HepG2 (cell line): ENCODE results near the gene ZCCHC24. TPM values are rescaled to one million over a fixed set of nuclear protein-coding genes. Genes with fewer than 3 reads are reported as not detected.

Experiments used
- ATAC-seq: fragments of 200-7000 bp; cut with Tn5 transposase; 3 replicates; pipeline ENCODE4 v1.9.1; 2020; ENCODE audit warnings: mild to moderate bottlenecking, moderate library complexity
- BruUV-seq: library from RNA; stranded (reverse); fragments of 400-500 nt; replicated peaks from 2 replicates; lab custom pipeline; 2021; lab: Mats Ljungman, UMichigan
- CTCF ChIA-PET: fragments of 300-600 bp; formaldehyde crosslinking; extraction: SDS; loops from one replicate; lab custom pipeline; 2021; ENCODE audit warnings: low total read pairs, inconsistent platforms, low intra/inter-chr PET ratio; lab: Yijun Ruan, JAX
- POLR2A ChIA-PET: fragments of 350-600 bp; sonication (Branson Sonifier 250); formaldehyde crosslinking; loops from one replicate; lab custom pipeline; 2020; ENCODE audit warnings: antibody characterized with exemption, inconsistent platforms; lab: Yijun Ruan, JAX
- DNase-seq: peaks from one replicate; pipeline ENCODE4 v3.0.0-alpha.2; 2015; ENCODE audit warnings: low spot score
- FAIRE-seq: peaks from 3 replicates; lab custom pipeline; 2011; peaks lifted over from hg19 to GRCh38; lab: Jason Lieb, UNC
- H2AFZ ChIP-seq: one replicate; pipeline ENCODE4 v1.6.1; 2011; ENCODE audit warnings: low read length, inconsistent platforms
- H3K27ac ChIP-seq: fragments of 300-600 bp; 3 replicates; pipeline ENCODE4 v1.8.0; 2011; ENCODE audit warnings: mixed run types, mild to moderate bottlenecking, mixed read lengths, low read length, inconsistent platforms; ENCODE audit not compliant: insufficient read depth; ENCODE audit errors: extremely low read length
- H3K27me3 ChIP-seq, 2 experiments: fragments of 200-600 bp in 1 of 2; 2 replicates in 1 of 2; 3 replicates in 1 of 2; pipeline versions ENCODE4 v1.6.0 to v1.8.0; 2011; ENCODE audit warnings: low read length in 2 of 2, mild to moderate bottlenecking in 2 of 2, moderate library complexity in 2 of 2, inconsistent platforms in 1 of 2; ENCODE audit not compliant: insufficient read depth in 2 of 2, control insufficient read depth in 1 of 2
- H3K36me3 ChIP-seq, 2 experiments: fragments of 200-600 bp in 1 of 2; replicated peaks in 1 of 2; 2 replicates in 1 of 2; 3 replicates in 1 of 2; pipeline versions ENCODE4 v1.5.1 to v1.8.0; 2011; ENCODE audit warnings: low read length in 2 of 2, inconsistent platforms in 1 of 2; ENCODE audit not compliant: insufficient read depth in 2 of 2, control insufficient read depth in 1 of 2
- H3K4me1 ChIP-seq: 2 replicates; pipeline ENCODE4 v1.5.1; 2012; ENCODE audit warnings: low read length, inconsistent platforms; ENCODE audit not compliant: insufficient read depth
- H3K4me2 ChIP-seq: 2 replicates; pipeline ENCODE4 v1.6.0; 2011; ENCODE audit warnings: low read depth, low read length, inconsistent platforms
- H3K4me3 ChIP-seq, 3 experiments: fragments of 200-600 bp in 1 of 3; sonication (generic), shearing (Covaris generic) in 1 of 3; replicated peaks in 1 of 3; 2 replicates each; pipeline ENCODE4 v1.5.1; 2011 to 2016; ENCODE audit warnings: low read length in 3 of 3, inconsistent platforms in 2 of 3, low read depth in 2 of 3, mild to moderate bottlenecking in 2 of 3, control low read depth in 1 of 3, mixed read lengths in 1 of 3; ENCODE audit not compliant: insufficient read depth in 1 of 3
- H3K79me2 ChIP-seq: one replicate; pipeline ENCODE4 v1.6.1; 2011; ENCODE audit warnings: low read length, inconsistent platforms; ENCODE audit not compliant: insufficient read depth
- H3K9ac ChIP-seq: 2 replicates; pipeline ENCODE4 v1.6.0; 2011; ENCODE audit warnings: mild to moderate bottlenecking, low read depth, low read length, inconsistent platforms; ENCODE audit not compliant: insufficient read depth
- H3K9me3 ChIP-seq: 2 replicates; pipeline ENCODE4 v1.5.1; 2012; ENCODE audit warnings: mild to moderate bottlenecking, low read length
- H4K20me1 ChIP-seq: 2 replicates; pipeline ENCODE4 v1.6.0; 2011; ENCODE audit warnings: inconsistent platforms, mild to moderate bottlenecking, low read length, moderate library complexity; ENCODE audit not compliant: insufficient read depth
- AGO2 ChIP-seq: fragments of 200-400 bp; formaldehyde crosslinking; optimal IDR thresholded peaks from 2 replicates; pipeline ENCODE3; 2017; ENCODE audit warnings: mild to moderate bottlenecking, low read depth, low read length, moderate library complexity
- FOXA1 ChIP-seq, 2 experiments: fragments of 450-650 bp in 1 of 2; sonication (generic) in 1 of 2; formaldehyde crosslinking in 1 of 2; IDR thresholded peaks; 2 replicates each; pipeline versions ENCODE4 v1.4.0 to v1.6.1; 2016 to 2020; ENCODE audit warnings: missing genetic modification reagents in 1 of 2
- FOXA3 ChIP-seq: IDR thresholded peaks from 2 replicates; pipeline ENCODE4 v1.6.1; 2016; ENCODE audit warnings: missing genetic modification reagents, missing compliant biosample characterization
- GTF3A ChIP-seq: sonication (generic); formaldehyde crosslinking; conservative IDR thresholded peaks from 2 replicates; pipeline ENCODE4 v1.4.0; 2020; ENCODE audit warnings: mild to moderate bottlenecking, missing genetic modification reagents
- ZNF747 ChIP-seq: sonication (generic); formaldehyde crosslinking; IDR thresholded peaks from 2 replicates; pipeline ENCODE4 v1.8.1; 2023; ENCODE audit warnings: missing genetic modification reagents, mild to moderate bottlenecking, borderline replicate concordance
- ZNF780A ChIP-seq: sonication (generic); formaldehyde crosslinking; IDR thresholded peaks from 2 replicates; pipeline ENCODE4 v1.8.0; 2022; ENCODE audit warnings: mild to moderate bottlenecking, missing genetic modification reagents, moderate library complexity
- WGBS: methylation state at CpG from one replicate; pipeline ENCODE4 v1.1.6; 2017; ENCODE audit warnings: low lambda C conversion rate; 5-methylcytosine and 5-hydroxymethylcytosine counted together
- in situ Hi-C: cut with HindIII; loops from 2 replicates; pipeline ENCODE4 v1.10.0; 2017; ENCODE audit warnings: low pct_unique_long_range_greater_than_20kb; ENCODE audit not compliant: extremely low pct_ligation_motif_present
- intact Hi-C: fragments of 100-400 bp; cut with micrococcal nuclease; formaldehyde crosslinking; loops from one replicate; pipeline ENCODE4 v1.10.0; 2022; ENCODE audit not compliant: unreplicated experiment
- polyA plus RNA-seq, 8 experiments: library from polyadenylated mRNA; depleted of rRNA in 3 of 8; stranded (reverse) in 7 of 8; unstranded in 1 of 8; fragments of >200 nt; fragmentation: Illumina TruSeq in 4 of 8; extraction: Trizol in 4 of 8; gene quantifications; 2 replicates each; pipeline versions ENCODE4 v1.2.1 to v1.2.3, GENCODE V29; 2011 to 2016; ENCODE audit warnings: low read depth in 4 of 8, missing spikeins in 1 of 8, mixed read lengths in 1 of 8; ENCODE audit not compliant: insufficient read depth in 1 of 8
- total RNA-seq, 5 experiments: library from RNA; depleted of rRNA; stranded (reverse); fragments of >200 nt; fragmentation: Illumina TruSeq; extraction: Trizol; gene quantifications; 2 replicates each; pipeline ENCODE4 v1.2.3, GENCODE V29; 2016; ENCODE audit warnings: low read depth in 1 of 5
- TF ChIP-seq, protein P1 (sequence below): sonication (generic); formaldehyde crosslinking; IDR thresholded peaks from 2 replicates; pipeline ENCODE4 v1.8.0; 2022; ENCODE audit warnings: low read depth, missing genetic modification reagents
- TF ChIP-seq, protein P2 (sequence below): IDR thresholded peaks from 2 replicates; pipeline ENCODE4 v1.6.1; 2016; ENCODE audit warnings: missing biosample characterization, missing genetic modification reagents, low read depth
- TF ChIP-seq, protein P3 (sequence below): sonication (generic); formaldehyde crosslinking; IDR thresholded peaks from 2 replicates; pipeline ENCODE4 v1.4.0; 2020; ENCODE audit warnings: mild to moderate bottlenecking, missing genetic modification reagents
- TF ChIP-seq, protein P4 (sequence below): sonication (generic); formaldehyde crosslinking; IDR thresholded peaks from 2 replicates; pipeline ENCODE4 v1.5.1; 2020; ENCODE audit warnings: mild to moderate bottlenecking, missing genetic modification reagents, moderate library complexity
- TF ChIP-seq, protein P5 (sequence below): IDR thresholded peaks from 2 replicates; pipeline ENCODE4 v1.6.1; 2016; ENCODE audit warnings: control low read depth

Gene ZCCHC24
- total and polyA plus RNA-seq, 2 of the 13 experiments (the other 11 are each of a cell fraction or from before 2014, with no cell fraction given) = 3.1 to 7.9 TPM

DNA sequence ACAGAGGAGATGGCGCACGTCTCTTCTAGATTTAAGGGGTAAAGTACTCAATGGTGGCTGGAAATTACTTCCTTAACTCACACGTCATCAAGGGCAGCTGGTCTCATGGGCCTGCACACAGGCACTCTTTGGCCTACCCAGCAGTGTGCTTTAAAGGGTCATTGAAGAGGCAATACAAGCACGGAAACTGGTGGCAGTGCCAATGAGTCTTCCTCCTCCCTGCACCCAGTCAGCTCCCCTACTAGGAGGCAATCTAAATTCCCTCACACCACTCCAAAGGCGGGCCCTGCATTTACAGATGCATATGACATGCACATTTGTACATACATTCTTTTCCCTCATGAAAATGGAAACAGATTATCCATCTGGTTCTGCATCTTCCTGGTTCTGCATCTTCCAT, 50.8 kb downstream of the ZCCHC24 start:
- Histone ChIP-seq H3K9me3 (no peaks in the 10 kb centered on the region), H3K79me2 (no peaks in the 10 kb centered on the region), H3K27me3 (no peaks in the 10 kb centered on the region), H3K4me1 (peaks cover 29% of the 10 kb centered on the region), H3K36me3 (peaks cover 0 to 1% of the 10 kb centered on the region in 2 experiments; a peak in 2 of 5 replicates), H2AFZ (no peak overlapping the region), H3K4me2 (no peak overlapping the region), H3K27ac (no peak overlapping the region), H3K9ac (no peak overlapping the region), H4K20me1 (no peaks in the 10 kb centered on the region), H3K4me3 (no peak overlapping the region)
- DNase-seq = no peak
- WGBS = 96% methylated on average over 5 of the region's 5 CpGs
- intact Hi-C loops = no loop called here
- no peak for FAIRE-seq
- CTCF ChIA-PET = no interaction called here
- POLR2A ChIA-PET = no interaction called here
- in situ Hi-C loops = no loop called here
- no peak for ATAC-seq
- no TSS peak for BruUV-seq
- TF ChIP-seq, protein P1, sequence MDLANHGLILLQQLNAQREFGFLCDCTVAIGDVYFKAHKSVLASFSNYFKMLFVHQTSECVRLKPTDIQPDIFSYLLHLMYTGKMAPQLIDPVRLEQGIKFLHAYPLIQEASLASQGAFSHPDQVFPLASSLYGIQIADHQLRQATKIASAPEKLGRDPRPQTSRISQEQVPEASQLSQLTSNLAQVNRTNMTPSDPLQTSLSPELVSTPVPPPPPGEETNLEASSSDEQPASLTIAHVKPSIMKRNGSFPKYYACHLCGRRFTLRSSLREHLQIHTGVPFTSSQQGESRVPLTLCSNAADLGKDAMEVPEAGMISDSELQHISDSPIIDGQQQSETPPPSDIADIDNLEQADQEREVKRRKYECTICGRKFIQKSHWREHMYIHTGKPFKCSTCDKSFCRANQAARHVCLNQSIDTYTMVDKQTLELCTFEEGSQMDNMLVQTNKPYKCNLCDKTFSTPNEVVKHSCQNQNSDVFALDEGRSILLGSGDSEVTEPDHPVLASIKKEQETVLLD (CRISPR knock-in tag) = no peak
- no peak for TF ChIP-seq FOXA3 (CRISPR knock-in tag)
- TF ChIP-seq, protein P2, sequence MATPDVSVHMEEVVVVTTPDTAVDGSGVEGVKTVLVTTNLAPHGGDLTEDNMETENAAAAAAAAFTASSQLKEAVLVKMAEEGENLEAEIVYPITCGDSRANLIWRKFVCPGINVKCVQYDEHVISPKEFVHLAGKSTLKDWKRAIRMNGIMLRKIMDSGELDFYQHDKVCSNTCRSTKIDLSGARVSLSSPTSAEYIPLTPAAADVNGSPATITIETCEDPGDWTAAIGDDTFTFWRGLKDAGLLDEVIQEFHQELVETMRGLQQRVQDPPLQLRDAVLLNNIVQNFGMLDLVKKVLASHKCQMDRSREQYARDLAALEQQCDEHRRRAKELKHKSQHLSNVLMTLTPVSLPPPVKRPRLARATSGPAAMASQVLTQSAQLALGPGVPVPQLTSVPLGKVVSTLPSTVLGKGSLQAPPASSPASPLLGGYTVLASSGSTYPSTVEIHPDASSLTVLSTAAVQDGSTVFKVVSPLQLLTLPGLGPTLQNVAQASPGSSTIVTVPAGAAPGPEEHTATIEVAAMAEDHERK (CRISPR knock-in tag) = no peak
- TF ChIP-seq FOXA1 (IDR thresholded peaks at IDR 0.05) = no peak
- TF ChIP-seq FOXA1 (CRISPR knock-in tag; IDR thresholded peaks at IDR 0.05) = no peak
- no peak for TF ChIP-seq AGO2
- TF ChIP-seq, protein P3, sequence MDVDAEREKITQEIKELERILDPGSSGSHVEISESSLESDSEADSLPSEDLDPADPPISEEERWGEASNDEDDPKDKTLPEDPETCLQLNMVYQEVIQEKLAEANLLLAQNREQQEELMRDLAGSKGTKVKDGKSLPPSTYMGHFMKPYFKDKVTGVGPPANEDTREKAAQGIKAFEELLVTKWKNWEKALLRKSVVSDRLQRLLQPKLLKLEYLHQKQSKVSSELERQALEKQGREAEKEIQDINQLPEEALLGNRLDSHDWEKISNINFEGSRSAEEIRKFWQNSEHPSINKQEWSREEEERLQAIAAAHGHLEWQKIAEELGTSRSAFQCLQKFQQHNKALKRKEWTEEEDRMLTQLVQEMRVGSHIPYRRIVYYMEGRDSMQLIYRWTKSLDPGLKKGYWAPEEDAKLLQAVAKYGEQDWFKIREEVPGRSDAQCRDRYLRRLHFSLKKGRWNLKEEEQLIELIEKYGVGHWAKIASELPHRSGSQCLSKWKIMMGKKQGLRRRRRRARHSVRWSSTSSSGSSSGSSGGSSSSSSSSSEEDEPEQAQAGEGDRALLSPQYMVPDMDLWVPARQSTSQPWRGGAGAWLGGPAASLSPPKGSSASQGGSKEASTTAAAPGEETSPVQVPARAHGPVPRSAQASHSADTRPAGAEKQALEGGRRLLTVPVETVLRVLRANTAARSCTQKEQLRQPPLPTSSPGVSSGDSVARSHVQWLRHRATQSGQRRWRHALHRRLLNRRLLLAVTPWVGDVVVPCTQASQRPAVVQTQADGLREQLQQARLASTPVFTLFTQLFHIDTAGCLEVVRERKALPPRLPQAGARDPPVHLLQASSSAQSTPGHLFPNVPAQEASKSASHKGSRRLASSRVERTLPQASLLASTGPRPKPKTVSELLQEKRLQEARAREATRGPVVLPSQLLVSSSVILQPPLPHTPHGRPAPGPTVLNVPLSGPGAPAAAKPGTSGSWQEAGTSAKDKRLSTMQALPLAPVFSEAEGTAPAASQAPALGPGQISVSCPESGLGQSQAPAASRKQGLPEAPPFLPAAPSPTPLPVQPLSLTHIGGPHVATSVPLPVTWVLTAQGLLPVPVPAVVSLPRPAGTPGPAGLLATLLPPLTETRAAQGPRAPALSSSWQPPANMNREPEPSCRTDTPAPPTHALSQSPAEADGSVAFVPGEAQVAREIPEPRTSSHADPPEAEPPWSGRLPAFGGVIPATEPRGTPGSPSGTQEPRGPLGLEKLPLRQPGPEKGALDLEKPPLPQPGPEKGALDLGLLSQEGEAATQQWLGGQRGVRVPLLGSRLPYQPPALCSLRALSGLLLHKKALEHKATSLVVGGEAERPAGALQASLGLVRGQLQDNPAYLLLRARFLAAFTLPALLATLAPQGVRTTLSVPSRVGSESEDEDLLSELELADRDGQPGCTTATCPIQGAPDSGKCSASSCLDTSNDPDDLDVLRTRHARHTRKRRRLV (CRISPR knock-in tag) = no peak
- TF ChIP-seq ZNF747 (CRISPR knock-in tag) = no peak
- TF ChIP-seq, protein P4, sequence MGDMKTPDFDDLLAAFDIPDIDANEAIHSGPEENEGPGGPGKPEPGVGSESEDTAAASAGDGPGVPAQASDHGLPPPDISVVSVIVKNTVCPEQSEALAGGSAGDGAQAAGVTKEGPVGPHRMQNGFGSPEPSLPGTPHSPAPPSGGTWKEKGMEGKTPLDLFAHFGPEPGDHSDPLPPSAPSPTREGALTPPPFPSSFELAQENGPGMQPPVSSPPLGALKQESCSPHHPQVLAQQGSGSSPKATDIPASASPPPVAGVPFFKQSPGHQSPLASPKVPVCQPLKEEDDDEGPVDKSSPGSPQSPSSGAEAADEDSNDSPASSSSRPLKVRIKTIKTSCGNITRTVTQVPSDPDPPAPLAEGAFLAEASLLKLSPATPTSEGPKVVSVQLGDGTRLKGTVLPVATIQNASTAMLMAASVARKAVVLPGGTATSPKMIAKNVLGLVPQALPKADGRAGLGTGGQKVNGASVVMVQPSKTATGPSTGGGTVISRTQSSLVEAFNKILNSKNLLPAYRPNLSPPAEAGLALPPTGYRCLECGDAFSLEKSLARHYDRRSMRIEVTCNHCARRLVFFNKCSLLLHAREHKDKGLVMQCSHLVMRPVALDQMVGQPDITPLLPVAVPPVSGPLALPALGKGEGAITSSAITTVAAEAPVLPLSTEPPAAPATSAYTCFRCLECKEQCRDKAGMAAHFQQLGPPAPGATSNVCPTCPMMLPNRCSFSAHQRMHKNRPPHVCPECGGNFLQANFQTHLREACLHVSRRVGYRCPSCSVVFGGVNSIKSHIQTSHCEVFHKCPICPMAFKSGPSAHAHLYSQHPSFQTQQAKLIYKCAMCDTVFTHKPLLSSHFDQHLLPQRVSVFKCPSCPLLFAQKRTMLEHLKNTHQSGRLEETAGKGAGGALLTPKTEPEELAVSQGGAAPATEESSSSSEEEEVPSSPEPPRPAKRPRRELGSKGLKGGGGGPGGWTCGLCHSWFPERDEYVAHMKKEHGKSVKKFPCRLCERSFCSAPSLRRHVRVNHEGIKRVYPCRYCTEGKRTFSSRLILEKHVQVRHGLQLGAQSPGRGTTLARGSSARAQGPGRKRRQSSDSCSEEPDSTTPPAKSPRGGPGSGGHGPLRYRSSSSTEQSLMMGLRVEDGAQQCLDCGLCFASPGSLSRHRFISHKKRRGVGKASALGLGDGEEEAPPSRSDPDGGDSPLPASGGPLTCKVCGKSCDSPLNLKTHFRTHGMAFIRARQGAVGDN (CRISPR knock-in tag) = no peak
- TF ChIP-seq, protein P5, sequence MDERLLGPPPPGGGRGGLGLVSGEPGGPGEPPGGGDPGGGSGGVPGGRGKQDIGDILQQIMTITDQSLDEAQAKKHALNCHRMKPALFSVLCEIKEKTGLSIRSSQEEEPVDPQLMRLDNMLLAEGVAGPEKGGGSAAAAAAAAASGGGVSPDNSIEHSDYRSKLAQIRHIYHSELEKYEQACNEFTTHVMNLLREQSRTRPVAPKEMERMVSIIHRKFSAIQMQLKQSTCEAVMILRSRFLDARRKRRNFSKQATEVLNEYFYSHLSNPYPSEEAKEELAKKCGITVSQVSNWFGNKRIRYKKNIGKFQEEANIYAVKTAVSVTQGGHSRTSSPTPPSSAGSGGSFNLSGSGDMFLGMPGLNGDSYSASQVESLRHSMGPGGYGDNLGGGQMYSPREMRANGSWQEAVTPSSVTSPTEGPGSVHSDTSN (CRISPR knock-in tag) = no peak
- no peak for TF ChIP-seq GTF3A
- TF ChIP-seq ZNF780A (CRISPR knock-in tag) = no peak
